AG04450 (cell line): ENCODE data around the gene MARCHF3. TPM values are rescaled to one million over a fixed set of nuclear protein-coding genes. Genes with fewer than 3 reads are reported as not detected.

Experiments
- CTCF ChIA-PET: fragments of 300-600, 350-600 bp; formaldehyde crosslinking; extraction: SDS; loops from one replicate; lab custom pipeline; 2022; ENCODE audit warnings: antibody characterized with exemption, inconsistent platforms; lab: Charles Lee
- POLR2A ChIA-PET: fragments of 350-600 bp; formaldehyde crosslinking; extraction: SDS; loops from one replicate; lab custom pipeline; 2021; ENCODE audit warnings: antibody characterized with exemption, inconsistent platforms; lab: Yijun Ruan, JAX
- DNase-seq: peaks from one replicate; pipeline ENCODE4 v3.0.0-alpha.2; 2011; ENCODE audit warnings: low read depth, low spot score
- H3K27ac ChIP-seq: one replicate; pipeline ENCODE4 v1.5.1; 2012; ENCODE audit warnings: low read depth, low read length, control low read depth
- H3K27me3 ChIP-seq: one replicate; pipeline ENCODE4 v1.6.0; 2012; ENCODE audit warnings: low read length; ENCODE audit not compliant: control insufficient read depth, insufficient read depth
- H3K4me3 ChIP-seq: 2 replicates; pipeline ENCODE4 v1.5.1; 2011; ENCODE audit warnings: mild to moderate bottlenecking, low read depth, low read length, control low read depth
- H3K9me3 ChIP-seq: 2 replicates; pipeline ENCODE4 v1.5.1; 2012; ENCODE audit warnings: low read length; ENCODE audit not compliant: control insufficient read depth, insufficient read depth
- polyA plus RNA-seq: library from polyadenylated mRNA; depleted of rRNA; stranded (reverse); fragments of >200 nt; gene quantifications from 2 replicates; pipeline ENCODE4 v1.2.3, GENCODE V29; 2011
- TF ChIP-seq, protein P1 (sequence below): IDR thresholded peaks from 2 replicates; pipeline ENCODE4 v1.5.1; 2011; ENCODE audit warnings: low read depth, low read length, control low read depth, inconsistent platforms

MARCHF3 gene
- polyA plus RNA-seq, 1 experiment: 6.7 TPM

DNA sequence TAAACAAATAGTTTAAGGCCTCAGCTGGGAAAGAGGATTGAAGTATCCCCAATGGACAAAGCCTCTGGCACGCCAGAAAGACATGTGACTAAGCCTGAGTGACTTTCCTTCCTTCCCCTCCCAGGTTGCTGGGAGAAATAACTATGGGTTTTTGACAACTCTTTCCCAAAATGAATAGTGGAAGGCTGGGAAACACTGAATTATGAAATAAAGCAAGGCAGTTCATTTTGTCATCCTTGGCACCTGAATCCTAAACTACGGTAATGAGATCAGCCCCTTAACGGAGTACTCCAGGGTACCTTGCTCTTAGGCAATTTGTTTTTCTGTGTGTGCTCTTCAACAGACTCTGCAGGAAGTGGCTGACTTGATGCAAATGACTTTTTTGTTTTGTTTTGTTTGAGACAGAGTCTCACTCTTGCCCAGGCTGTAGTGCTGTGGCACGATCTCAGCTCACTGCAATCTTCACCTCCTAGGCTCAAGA lies 178.2 kb downstream of the MARCHF3 start:
- ChIA-PET CTCF (interaction anchor here (1.6 kb wide), 1 partner anchor 461 kb away, joined by 4 read pairs; no protein-coding TSS in a partner anchor), POLR2A (no interaction called here)
- TF ChIP-seq, protein P1, sequence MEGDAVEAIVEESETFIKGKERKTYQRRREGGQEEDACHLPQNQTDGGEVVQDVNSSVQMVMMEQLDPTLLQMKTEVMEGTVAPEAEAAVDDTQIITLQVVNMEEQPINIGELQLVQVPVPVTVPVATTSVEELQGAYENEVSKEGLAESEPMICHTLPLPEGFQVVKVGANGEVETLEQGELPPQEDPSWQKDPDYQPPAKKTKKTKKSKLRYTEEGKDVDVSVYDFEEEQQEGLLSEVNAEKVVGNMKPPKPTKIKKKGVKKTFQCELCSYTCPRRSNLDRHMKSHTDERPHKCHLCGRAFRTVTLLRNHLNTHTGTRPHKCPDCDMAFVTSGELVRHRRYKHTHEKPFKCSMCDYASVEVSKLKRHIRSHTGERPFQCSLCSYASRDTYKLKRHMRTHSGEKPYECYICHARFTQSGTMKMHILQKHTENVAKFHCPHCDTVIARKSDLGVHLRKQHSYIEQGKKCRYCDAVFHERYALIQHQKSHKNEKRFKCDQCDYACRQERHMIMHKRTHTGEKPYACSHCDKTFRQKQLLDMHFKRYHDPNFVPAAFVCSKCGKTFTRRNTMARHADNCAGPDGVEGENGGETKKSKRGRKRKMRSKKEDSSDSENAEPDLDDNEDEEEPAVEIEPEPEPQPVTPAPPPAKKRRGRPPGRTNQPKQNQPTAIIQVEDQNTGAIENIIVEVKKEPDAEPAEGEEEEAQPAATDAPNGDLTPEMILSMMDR: no peak
- H3K9me3 ChIP-seq: peaks cover 3% of the 10 kb centered on the region; the same call in 1 of the 2 replicates
- no peaks in the 10 kb centered on the region for H3K27me3 ChIP-seq
- no peak overlapping the region for H3K27ac ChIP-seq
- H3K4me3 ChIP-seq: no peak overlapping the region
- DNase-seq: no peak

DNA sequence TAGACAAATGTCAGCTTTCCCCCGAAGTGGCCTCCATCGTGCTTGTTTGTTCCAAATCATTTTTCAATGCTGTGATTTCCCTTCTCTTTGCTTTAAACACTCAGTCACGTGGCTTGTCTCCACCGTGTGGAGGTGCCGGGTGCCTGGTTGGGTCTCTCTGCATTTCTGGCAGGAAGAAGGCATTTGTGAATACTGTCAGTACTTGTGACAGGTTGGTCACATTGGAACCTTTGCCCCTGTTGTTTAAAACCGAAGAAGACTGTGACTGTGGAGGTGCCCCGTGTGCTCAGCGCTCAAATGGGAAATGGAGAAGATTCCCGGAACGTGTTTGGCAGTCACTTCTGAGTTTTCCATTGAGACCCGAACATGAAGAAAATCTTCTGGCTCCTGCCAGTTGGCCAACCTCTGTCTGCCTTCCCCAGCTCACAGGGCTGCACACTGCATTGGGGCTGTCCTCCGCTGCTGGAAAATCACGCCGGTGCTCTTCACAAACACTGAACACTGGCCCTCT lies 178.8 kb downstream of the MARCHF3 start:
- Histone ChIP-seq H3K27me3 (no peaks in the 10 kb centered on the region), H3K4me3 (no peak overlapping the region), H3K27ac (no peak overlapping the region), H3K9me3 (peaks cover 3% of the 10 kb centered on the region; the same call in 1 of the 2 replicates)
- no peak for DNase-seq
- ChIA-PET CTCF (no interaction called here), POLR2A (no interaction called here)
- TF ChIP-seq, protein P1: no peak

DNA sequence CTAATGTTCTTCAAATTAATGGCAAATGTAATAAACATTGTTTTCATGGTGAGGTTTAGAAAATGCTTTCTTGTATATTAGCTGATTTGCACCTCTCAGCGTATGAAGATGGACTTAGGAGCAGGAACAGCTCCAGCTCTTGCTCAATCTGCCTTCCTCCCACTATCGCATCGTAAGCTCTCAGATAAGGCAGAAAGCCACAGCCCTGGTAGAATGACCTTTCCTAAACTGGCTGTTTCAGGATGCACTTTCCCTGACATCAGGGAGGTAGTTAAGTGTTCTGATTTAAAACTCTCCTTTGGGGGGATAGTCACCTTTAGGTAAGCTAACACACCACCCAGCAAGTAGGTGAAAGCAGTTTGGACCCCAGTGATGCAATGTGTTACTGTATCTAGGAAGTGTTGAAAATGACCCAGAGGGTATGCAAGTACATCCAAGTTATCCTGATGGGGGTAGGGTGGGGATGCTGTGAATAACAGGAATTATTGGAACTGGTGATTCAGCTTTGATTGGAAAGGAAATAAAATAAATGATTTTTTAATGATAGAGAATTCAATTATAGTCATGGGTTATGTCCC lies 181.2 kb downstream of the MARCHF3 start:
- ChIA-PET POLR2A (interaction anchor here (0.5 kb wide), 1 partner anchor 89 kb away, joined by 8 read pairs; no protein-coding TSS in a partner anchor), CTCF (interaction anchor here (0.6 to 1.0 kb wide), 3 partner anchors 12 to 216 kb away, joined by 3 to 6 read pairs (median 3); no protein-coding TSS in a partner anchor)
- Histone ChIP-seq H3K4me3 (no peak overlapping the region), H3K27ac (no peak overlapping the region), H3K27me3 (no peaks in the 10 kb centered on the region), H3K9me3 (no peaks in the 10 kb centered on the region)
- DNase-seq: no peak
- TF ChIP-seq, protein P1: no peak

DNA sequence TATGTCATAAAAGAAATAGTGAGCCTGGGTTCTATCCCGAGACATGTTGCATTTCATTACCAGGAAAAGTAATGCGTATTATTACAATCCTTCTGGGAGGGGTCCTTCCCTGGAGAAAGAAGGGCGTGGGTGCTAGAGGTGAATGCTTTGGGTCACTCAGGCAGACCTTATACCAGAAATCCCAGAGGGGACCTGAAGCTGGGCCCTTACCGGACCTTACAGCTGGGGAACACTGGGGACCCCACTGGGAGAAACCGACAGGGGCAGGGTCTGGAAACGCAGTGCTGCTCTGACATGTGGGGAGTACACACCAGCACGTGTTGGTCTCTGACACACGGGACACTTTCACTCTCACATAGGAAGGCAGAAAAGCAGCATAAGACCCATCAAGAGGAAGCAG lies 182.1 kb downstream of the MARCHF3 start:
- CTCF ChIA-PET: interaction anchor here (0.6 kb wide), 1 partner anchor 228 kb away, joined by 4 read pairs; no protein-coding TSS in a partner anchor
- DNase-seq: no peak
- no peaks in the 10 kb centered on the region for H3K27me3 ChIP-seq
- POLR2A ChIA-PET: no interaction called here
- H3K4me3 ChIP-seq: no peak overlapping the region
- TF ChIP-seq, protein P1: no peak
- H3K27ac ChIP-seq: no peak overlapping the region
- no peaks in the 10 kb centered on the region for H3K9me3 ChIP-seq

DNA sequence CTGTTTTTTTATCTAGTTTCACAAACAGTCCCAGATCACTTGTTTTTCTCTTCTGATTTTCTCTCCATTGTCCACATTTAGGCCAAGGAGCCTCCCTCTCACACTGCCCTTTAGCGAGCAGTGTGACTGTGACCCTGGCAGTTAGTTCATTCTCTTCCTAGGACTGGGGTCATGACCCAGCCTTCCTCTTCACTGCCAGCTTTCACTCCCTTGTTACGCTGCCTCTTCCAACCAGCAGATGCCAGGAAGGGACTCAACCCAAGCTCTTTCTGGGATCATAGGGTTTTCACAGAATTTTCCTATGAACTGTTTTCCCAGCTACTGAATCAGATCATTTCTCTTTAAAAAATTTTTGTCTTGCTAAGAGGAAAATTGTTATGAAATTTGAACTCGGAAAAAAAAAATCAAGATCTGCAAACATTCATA lies 182.5 kb downstream of the MARCHF3 start:
- POLR2A ChIA-PET: no interaction called here
- H3K4me3 ChIP-seq: no peak overlapping the region
- CTCF ChIA-PET: interaction anchor here (0.6 to 0.7 kb wide), 2 partner anchors 9 to 18 kb away, joined by 4 to 6 read pairs; no protein-coding TSS in a partner anchor
- H3K27ac ChIP-seq: no peak overlapping the region
- H3K27me3 ChIP-seq: no peaks in the 10 kb centered on the region
- DNase-seq: no peak
- TF ChIP-seq, protein P1: no peak
- no peaks in the 10 kb centered on the region for H3K9me3 ChIP-seq
